HG02571 (cell line): ENCODE results near the gene ARFGAP2.

Source experiments
- ATAC-seq: cut with Tn5 transposase; IDR thresholded peaks from one replicate; pipeline ENCODE4 v1.9.1; 2021; ENCODE audit warnings: mild to moderate bottlenecking, moderate library complexity; ENCODE audit not compliant: unreplicated experiment

ARFGAP2 gene

DNA sequence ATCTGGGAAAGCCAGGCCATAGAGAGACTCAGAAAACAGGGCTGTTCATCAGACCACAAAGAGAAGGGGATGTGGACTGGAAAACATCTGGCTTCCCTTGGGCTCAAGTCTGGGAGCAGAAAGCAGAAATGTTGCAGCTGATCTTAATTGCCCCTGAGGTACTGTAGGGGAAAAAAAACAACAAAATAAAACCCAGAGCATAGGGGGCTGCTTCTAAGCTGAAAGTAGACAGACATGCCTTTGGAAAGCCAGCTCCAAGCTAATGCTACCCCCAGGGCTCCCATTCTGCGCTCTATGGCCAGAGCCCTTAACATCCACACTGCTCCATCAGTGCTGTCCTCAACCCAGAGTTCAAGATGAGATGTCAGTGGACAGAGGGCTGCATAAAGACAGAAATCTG is 11.6 kb upstream of the ARFGAP2 start:
- ATAC-seq: no peak

GRCh38 chr11:47187723-47188122 is 11.0 kb upstream of the ARFGAP2 start:
- no peak for ATAC-seq

- ATAC-seq: no peak
Measured at GRCh38 chr11:47186700-47187695, 10.3 kb upstream of the ARFGAP2 start.

DNA sequence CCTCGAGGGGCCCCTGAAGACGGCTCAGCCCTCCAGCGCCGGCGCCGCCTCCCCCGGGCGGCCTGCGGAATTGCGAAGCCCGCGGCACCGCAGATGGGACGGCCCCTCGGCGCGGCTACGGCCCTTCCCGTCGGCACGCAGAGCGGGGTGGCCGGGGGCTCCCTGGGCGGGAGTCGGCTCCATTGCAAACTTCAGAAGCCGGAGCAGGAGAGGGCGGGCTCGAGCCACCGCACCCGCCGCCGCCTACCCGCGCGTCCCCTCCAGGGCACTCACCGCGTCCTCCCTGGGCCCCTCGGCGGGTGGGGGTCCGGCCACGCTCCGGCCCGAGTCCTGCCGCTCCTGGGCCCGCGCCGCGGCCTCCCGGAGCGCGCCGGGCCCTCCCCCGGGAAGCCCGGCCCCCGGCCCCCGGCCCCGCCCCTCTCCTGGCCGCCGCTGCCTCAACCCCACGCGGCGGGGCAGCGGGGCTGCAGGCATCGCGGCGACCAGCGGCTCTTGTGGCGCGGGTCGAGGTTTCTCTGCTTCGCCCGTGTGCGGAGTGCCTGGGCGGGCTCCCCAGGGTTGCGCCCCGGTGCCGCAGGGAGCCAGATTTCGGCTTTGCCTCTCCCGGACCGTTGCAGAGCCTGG is 9.5 kb upstream of the ARFGAP2 start, which contains the start of gene PACSIN3:
PACSIN3 (minus strand) TSS at position 359 of the 624 bp plus-strand sequence. CDS start 3,707 bp downstream, outside the sequence.
- no peak for ATAC-seq

- no peak for ATAC-seq
Measured at GRCh38 chr11:47185305-47186075, 8.8 kb upstream of the ARFGAP2 start.

DNA sequence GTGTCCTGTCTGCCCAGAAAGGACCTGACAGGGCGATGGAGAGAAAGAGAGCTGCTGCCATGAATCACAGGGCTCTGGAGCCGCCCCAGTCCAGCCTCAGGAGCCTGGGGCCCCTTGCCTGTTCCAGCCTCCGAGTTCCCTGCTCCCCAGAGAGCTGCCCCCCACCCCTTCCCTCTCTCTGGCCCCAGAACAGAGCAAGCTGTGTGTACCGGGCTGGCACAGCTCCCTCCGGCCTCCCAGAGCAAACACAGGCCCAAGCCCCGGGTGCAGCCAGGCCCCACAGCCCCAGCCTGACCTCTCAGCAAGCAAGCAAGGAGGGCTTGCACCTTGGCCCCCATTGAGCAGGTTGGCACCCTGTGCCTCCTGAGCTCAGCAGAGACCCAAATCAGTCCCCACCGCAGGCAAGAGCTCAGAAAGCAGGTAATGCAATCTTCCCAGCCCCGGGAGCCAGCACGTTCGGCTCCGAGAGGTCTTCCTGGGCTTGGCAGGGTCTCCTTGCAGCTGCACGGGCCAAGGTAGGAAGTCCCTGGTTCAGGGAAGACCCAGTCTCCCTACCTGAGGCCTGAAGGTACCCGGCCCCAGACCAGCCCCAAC is 8.1 kb upstream of the ARFGAP2 start:
- ATAC-seq: no peak

GRCh38 chr11:47183969-47184368 is 7.3 kb upstream of the ARFGAP2 start:
- ATAC-seq: no peak

GRCh38 chr11:47183031-47183856 is 6.6 kb upstream of the ARFGAP2 start:
- no peak for ATAC-seq

- ATAC-seq: no peak
Measured at GRCh38 chr11:47182380-47182779, 5.7 kb upstream of the ARFGAP2 start.

DNA sequence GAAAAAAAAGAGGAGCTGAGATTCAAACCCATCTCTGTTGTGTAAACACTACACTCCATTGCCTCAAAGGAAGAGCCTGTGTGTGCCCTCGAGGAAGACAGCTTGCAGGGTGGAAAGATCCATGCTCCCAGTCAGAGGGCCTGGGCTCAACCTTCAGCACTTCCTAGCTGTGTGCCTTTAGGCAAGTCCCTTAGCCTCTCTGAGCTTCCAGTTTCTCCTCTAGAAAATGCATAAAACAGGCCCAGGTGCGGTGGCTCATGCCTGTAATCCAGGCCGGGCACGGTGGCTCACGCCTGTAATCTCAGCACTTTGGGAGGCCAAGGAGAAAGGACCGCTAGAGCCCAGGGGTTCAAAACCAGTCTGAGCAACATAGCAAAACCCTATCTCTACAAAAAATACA is 4.6 kb upstream of the ARFGAP2 start:
- no peak for ATAC-seq

DNA sequence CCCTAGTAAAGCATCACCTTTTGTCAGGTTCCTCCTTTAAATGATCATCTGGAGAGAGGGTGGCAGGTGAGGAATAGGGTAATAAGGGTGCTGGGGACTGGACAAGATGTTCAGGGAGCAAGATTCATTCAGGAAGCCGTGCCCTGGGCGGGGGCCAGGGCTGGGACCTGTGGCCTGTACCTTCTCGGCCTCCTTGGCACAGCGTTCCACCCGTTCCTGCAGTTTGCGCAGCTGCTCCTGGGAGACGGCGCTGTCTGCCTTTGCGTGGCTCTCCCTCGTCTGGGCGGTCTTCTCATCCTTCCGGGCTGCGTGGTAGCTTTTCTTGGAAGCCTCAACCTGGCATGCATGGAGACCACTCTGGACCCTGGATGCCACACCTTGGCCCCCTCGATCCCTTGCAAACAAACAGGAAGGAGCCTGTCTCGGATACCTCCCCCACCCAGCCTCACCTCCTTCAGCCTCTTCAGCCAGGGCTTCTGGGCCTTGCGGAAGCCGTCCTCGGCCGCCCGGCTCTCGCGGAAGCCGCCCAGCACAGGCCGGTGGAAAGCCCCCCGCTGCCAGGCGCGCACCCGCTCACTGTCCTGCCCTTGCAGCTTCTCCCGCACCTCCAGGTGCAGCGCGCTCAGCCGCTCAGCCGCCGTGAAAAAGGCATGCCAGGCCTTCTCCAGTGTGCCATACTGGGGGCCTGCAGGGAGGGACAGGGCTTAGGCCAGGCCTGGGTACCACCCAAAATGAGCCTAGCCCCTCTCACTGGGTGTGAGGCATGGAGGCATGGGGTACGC is 3.5 kb upstream of the ARFGAP2 start:
- no peak for ATAC-seq

- ATAC-seq: no peak
Measured at GRCh38 chr11:47179655-47179991, 2.9 kb upstream of the ARFGAP2 start.

DNA sequence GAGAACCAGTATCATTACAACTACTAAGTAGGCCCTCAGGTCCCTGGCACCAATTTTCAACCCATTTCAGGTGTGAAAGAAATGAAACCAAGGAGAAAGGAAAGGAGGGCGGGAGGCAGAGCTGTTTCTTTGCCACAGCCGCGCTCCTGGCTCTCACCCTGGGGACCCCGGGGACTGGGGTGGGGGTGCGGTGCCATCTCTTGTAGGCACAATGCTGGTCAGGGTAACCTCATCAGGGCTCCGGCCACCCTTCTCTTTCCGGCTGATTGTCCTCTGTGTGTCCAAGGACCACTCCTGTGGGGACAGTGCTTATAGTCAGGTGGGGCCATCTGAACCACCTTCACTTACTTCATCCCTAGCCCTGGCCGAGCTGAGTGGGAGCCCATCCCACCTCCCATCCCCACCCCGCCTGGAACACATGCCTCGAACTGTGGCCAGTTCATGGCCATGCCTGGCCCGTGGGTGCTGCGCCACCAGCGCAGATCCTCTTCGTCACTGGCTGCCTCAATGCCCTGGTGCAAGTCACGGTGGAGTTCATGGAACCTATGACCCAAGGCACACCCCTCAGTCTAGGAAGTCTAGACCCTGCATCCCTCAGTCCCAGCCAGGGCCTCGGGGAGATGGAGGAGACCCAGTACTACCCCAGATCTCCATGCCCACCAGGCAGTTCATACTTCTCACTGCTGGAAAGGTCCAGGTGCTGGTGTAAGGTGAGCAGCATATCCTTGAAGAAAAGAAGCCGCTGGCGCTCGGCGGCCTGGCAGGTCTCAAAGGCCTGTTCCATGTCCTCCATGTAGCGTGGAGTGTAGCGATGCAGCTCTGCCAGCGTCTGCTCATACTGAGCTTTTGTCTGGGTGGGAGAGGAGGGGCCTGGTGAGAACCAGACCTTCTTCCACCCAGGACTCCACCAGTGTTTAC is 2.3 kb upstream of the ARFGAP2 start:
- ATAC-seq: no peak

GRCh38 chr11:47178316-47178715 is 1.6 kb upstream of the ARFGAP2 start:
- ATAC-seq: no peak

GRCh38 chr11:47177846-47178245 is 1.2 kb upstream of the ARFGAP2 start:
- ATAC-seq: no peak

DNA sequence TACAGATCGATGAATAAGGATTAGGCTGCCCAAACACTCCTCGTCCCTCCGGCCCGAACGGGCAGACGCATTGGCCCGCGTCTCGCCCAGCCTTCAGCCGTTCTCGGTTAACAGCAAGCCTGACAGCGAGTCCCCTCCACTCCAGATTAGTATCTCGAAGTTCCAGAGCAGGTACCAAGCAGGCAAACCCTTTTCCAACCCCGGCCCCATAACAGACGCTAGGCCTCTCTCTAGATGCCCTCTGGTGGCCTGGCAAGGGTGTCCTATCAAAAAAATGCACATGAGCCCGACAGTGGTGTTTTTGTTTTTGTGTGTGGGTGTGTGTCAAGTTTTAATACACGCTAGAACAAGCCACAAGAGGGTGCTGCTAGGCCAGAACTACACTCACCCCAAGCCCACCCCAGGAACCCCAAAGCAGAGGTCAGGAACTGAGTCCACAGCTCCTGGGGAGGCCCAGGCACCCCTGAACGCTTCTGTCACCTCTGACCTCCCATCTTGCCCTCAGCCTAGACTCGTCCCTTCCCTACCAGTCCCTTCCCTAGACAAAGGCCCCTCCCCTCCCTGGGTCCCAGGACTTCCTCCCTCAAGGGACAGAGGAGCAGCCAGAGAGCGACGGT is 658 bp upstream of the ARFGAP2 start:
- peak; percentile 44 for ATAC-seq

GRCh38 chr11:47175746-47176327 is 842 bp downstream of the ARFGAP2 start:
- no peak for ATAC-seq
